ENCODE measurements around the gene PCGF3.
"Not testable (repeated sequence)": the region's sequence is repeated elsewhere in the genome, so short reads cannot be mapped to it uniquely, and the experiment has no call there.

Gene PCGF3

GRCh38 chr4:734075-734474 lies 28.4 kb downstream of the PCGF3 start:
- no peak for DNase-seq (ENCODE audit: low read depth, low spot score)
- H3K27ac ChIP-seq, result no peak overlapping the region

- no peak overlapping the region for H3K27ac ChIP-seq
- DNase-seq (ENCODE audit: low read depth, low spot score), result no peak
Measured at GRCh38 chr4:734951-735350, 29.3 kb downstream of the PCGF3 start.

- no peak overlapping the region for H3K27ac ChIP-seq
- no peak for DNase-seq (ENCODE audit: low read depth, low spot score)
Measured at GRCh38 chr4:735583-735982, 30.0 kb downstream of the PCGF3 start.

- H3K27ac ChIP-seq, result not testable (repeated sequence)
Measured at GRCh38 chr4:736561-736960, 30.9 kb downstream of the PCGF3 start.

GRCh38 chr4:738781-739280 lies 33.2 kb downstream of the PCGF3 start:
- no peak for DNase-seq (ENCODE audit: low read depth, low spot score)
- H3K27ac ChIP-seq, result no peak overlapping the region

More at GRCh38 chr4:736561-736960, 30.9 kb downstream of the PCGF3 start:
- DNase-seq (ENCODE audit: low read depth, low spot score), result not testable (repeated sequence)

GRCh38 chr4:739569-739968 lies 33.9 kb downstream of the PCGF3 start:
- DNase-seq (ENCODE audit: low read depth, low spot score), result no peak
- H3K27ac ChIP-seq, result no peak overlapping the region

GRCh38 chr4:740011-740410 lies 34.4 kb downstream of the PCGF3 start:
- H3K27ac ChIP-seq, result no peak overlapping the region
- DNase-seq (ENCODE audit: low read depth, low spot score), result no peak

GRCh38 chr4:740656-741282 lies 35.1 kb downstream of the PCGF3 start:
- no peak overlapping the region for H3K27ac ChIP-seq
- no peak for DNase-seq (ENCODE audit: low read depth, low spot score)

- no peak overlapping the region for H3K27ac ChIP-seq
- no peak for DNase-seq (ENCODE audit: low read depth, low spot score)
Measured at GRCh38 chr4:742096-742741, 36.6 kb downstream of the PCGF3 start.

- no peak for DNase-seq (ENCODE audit: low read depth, low spot score)
- H3K27ac ChIP-seq, result no peak overlapping the region
Measured at GRCh38 chr4:742742-743311, 37.2 kb downstream of the PCGF3 start.

GRCh38 chr4:743463-744211 lies 38.0 kb downstream of the PCGF3 start:
- no peak overlapping the region for H3K27ac ChIP-seq
- DNase-seq (ENCODE audit: low read depth, low spot score), result no peak

- no peak for DNase-seq (ENCODE audit: low read depth, low spot score)
- no peak overlapping the region for H3K27ac ChIP-seq
Measured at GRCh38 chr4:744212-744841, 38.7 kb downstream of the PCGF3 start.

GRCh38 chr4:747546-748170 lies 42.0 kb downstream of the PCGF3 start:
- DNase-seq (ENCODE audit: low read depth, low spot score), result no peak
- H3K27ac ChIP-seq, result no peak overlapping the region

GRCh38 chr4:748461-748860 lies 42.8 kb downstream of the PCGF3 start:
- H3K27ac ChIP-seq, result no peak overlapping the region
- DNase-seq (ENCODE audit: low read depth, low spot score), result no peak

GRCh38 chr4:749698-750666 lies 44.4 kb downstream of the PCGF3 start:
- DNase-seq (ENCODE audit: low read depth, low spot score), result no peak
- peak overlapping the region; percentile 40 for H3K27ac ChIP-seq

- DNase-seq (ENCODE audit: low read depth, low spot score), result no peak
- no peak overlapping the region for H3K27ac ChIP-seq
Measured at GRCh38 chr4:751676-752075, 46.0 kb downstream of the PCGF3 start.

- no peak overlapping the region for H3K27ac ChIP-seq
- DNase-seq (ENCODE audit: low read depth, low spot score), result no peak
Measured at GRCh38 chr4:752196-752861, 46.7 kb downstream of the PCGF3 start.

- not testable (repeated sequence) for DNase-seq (ENCODE audit: low read depth, low spot score); H3K27ac ChIP-seq
Measured at GRCh38 chr4:753186-753585, 47.6 kb downstream of the PCGF3 start.
